GM10266 (cell line): ENCODE measurements around the gene HEMK1.

ENCODE experiments used
- DNase-seq: peaks from one replicate; pipeline ENCODE4 v3.0.0; 2012; ENCODE audit errors: extremely low spot score
- CTCF ChIP-seq: IDR thresholded peaks from 2 replicates; pipeline ENCODE4 v1.5.1; 2012; ENCODE audit warnings: mild to moderate bottlenecking, low read depth; ENCODE audit not compliant: control insufficient read depth, insufficient read depth; ENCODE audit errors: missing control alignments

HEMK1 gene

GRCh38 chr3:50633230-50633790 is 64.0 kb downstream of the HEMK1 start:
- DNase-seq = no peak
- TF ChIP-seq CTCF = no peak

GRCh38 chr3:50635066-50635465 is 65.7 kb downstream of the HEMK1 start:
- no peak for TF ChIP-seq CTCF
- DNase-seq = no peak

GRCh38 chr3:50637011-50637410 is 67.7 kb downstream of the HEMK1 start:
- no peak for TF ChIP-seq CTCF
- no peak for DNase-seq

- TF ChIP-seq CTCF = no peak
- no peak for DNase-seq
Observed at GRCh38 chr3:50637945-50638344, 68.6 kb downstream of the HEMK1 start.

- no peak for DNase-seq
- TF ChIP-seq CTCF = no peak
Observed at GRCh38 chr3:50639055-50639494, 69.8 kb downstream of the HEMK1 start.

- no peak for DNase-seq
- no peak for TF ChIP-seq CTCF
Observed at GRCh38 chr3:50642382-50642781, 73.1 kb downstream of the HEMK1 start.

- no peak for TF ChIP-seq CTCF
Observed at GRCh38 chr3:50644561-50644960, 75.2 kb downstream of the HEMK1 start.

More at GRCh38 chr3:50644561-50644960, 75.2 kb downstream of the HEMK1 start:
- DNase-seq = no peak
